GM12872 (cell line): ENCODE measurements around the gene GOLGA5.

ENCODE experiments used
- TF ChIP-seq, protein P1 (sequence below): IDR thresholded peaks from 3 replicates; pipeline ENCODE4 v1.5.1; 2011; ENCODE audit warnings: low read depth, mild to moderate bottlenecking, low read length, moderate library complexity; ENCODE audit not compliant: insufficient read depth

The GOLGA5 gene, protein sequence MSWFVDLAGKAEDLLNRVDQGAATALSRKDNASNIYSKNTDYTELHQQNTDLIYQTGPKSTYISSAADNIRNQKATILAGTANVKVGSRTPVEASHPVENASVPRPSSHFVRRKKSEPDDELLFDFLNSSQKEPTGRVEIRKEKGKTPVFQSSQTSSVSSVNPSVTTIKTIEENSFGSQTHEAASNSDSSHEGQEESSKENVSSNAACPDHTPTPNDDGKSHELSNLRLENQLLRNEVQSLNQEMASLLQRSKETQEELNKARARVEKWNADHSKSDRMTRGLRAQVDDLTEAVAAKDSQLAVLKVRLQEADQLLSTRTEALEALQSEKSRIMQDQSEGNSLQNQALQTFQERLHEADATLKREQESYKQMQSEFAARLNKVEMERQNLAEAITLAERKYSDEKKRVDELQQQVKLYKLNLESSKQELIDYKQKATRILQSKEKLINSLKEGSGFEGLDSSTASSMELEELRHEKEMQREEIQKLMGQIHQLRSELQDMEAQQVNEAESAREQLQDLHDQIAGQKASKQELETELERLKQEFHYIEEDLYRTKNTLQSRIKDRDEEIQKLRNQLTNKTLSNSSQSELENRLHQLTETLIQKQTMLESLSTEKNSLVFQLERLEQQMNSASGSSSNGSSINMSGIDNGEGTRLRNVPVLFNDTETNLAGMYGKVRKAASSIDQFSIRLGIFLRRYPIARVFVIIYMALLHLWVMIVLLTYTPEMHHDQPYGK

DNA sequence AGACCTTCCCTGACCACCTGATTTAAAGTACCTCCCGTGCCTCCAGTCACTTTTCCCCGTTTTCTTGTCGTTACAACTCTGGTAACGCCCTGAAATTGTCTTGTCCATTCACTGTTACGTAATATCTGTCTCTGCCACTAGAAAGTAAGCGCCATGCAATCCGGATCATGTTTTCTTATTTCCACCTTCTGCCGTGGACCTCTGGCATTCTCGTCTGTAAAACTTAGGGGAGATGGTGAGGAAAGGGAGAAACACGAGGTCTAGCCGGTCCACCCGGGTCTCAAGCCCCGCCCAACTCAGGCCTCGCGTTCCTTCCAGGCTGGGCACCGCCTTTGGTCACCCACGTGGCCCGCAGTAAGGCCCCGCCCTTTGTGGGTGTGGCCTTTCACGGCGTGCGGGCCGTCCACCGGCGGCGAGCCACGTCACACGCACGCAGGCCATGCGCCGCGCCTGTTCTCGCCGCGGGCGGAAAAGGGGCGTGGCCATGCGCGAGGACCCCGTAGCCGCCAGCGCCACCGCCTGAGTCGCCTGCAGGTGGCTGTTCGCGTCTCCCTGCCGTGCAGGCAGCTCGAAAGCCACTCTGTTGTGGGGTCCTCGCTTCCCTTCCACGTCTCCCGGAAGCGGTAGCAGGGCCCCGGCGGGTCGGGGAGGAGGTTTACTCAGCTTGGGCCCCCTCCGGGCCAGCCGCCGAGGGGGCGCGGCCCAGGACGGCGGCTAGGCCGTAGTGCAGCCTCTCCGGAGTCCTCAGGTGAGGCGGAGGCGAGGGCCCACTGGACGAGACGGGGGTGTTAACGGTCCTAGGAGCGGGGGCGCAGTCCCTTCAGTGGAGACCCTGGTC lies at the start of gene GOLGA5:
Gene GOLGA5 (plus strand): TSS at position 597 of the 838 bp plus-strand sequence. CDS start 3,133 bp downstream, outside the sequence.
- TF ChIP-seq, protein P1, sequence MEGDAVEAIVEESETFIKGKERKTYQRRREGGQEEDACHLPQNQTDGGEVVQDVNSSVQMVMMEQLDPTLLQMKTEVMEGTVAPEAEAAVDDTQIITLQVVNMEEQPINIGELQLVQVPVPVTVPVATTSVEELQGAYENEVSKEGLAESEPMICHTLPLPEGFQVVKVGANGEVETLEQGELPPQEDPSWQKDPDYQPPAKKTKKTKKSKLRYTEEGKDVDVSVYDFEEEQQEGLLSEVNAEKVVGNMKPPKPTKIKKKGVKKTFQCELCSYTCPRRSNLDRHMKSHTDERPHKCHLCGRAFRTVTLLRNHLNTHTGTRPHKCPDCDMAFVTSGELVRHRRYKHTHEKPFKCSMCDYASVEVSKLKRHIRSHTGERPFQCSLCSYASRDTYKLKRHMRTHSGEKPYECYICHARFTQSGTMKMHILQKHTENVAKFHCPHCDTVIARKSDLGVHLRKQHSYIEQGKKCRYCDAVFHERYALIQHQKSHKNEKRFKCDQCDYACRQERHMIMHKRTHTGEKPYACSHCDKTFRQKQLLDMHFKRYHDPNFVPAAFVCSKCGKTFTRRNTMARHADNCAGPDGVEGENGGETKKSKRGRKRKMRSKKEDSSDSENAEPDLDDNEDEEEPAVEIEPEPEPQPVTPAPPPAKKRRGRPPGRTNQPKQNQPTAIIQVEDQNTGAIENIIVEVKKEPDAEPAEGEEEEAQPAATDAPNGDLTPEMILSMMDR = no peak

DNA sequence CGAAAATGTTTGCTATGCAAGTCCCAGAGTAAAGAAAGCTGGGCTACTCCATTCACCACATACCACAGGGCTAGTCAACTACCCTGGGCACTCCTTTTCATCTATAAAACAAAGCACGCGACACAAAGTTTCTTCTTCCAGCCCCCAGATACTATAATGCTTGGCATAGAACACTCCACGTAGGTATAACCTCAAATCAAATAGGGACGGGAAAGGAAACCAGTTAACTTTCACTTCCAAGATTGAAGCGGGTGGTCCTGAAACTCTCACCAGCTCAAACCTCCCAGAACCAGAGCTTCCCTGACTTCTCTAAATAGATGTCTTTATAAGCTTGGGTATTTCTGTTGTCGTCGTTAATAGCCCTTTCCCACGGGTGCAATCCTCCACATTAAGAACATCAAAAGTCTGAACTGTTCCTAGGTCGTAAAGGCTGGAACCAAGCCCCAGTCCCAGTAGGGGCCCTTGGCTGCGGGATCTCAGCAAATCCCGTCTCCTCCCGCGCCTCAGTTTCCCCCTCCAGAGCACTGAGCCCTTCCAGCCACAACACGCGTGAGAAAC lies 46.3 kb upstream of the GOLGA5 start:
- TF ChIP-seq, protein P1 = no peak

DNA sequence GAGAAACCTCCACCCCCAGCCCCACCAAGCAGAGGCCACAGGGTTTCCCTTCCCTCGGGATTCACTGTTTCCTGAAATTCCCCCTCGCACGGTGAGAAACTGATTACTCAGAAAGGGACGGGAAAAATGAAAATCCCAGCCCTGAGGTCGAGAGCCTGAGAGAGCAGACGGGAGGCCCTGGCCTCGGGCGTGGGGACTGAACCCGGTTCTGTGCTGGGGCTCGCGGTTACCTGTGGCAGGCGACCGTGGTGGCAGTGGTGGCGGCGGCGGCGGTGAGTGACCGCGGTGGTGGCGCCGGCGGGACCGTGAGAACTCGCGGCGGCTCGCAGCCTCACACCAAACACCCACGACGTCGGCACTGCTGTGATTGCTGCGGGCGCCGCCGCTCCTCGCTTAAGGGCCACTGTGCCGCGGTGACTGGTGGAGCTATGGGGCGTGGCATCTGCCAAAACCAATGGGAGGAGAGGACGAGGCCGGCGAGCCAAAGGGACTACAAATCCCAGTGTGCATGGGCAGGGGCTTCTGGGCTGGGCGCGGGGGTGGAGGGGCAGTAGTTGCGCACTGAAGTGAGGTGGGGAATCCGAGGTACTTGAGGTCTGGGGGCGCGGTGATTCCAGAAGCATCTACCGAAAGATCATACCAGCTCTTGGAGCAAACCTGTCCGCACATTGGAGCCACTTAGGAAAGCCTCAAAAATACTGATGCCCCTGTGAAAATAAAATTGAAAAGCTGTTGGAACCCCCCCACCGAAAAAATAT lies 45.7 kb upstream of the GOLGA5 start, which contains the start of gene LGMN:
Gene LGMN (minus strand): TSS at position 369 of the 758 bp plus-strand sequence. CDS start 15,841 bp downstream, outside the sequence.
- TF ChIP-seq, protein P1 = no peak

DNA sequence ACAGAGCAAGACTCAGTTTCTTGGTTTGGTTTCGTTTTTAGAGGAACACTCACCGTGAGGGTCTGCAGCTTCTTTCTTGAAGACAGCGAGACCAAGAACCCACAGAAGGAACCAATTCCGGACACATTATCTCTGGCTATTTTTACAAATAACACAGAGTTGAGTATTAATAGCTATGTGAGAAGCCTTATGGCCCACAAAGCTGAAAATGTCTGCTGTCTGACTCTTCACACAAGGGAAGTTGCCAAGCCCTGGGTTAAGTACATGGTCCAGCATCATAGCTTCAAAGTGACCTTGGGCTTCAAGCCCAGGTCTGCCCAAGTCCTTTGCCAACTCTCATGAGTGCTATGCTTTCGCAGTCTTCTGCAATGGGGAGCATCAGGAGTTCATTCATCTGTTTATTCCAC lies 43.1 kb upstream of the GOLGA5 start:
- TF ChIP-seq, protein P1 = no peak

DNA sequence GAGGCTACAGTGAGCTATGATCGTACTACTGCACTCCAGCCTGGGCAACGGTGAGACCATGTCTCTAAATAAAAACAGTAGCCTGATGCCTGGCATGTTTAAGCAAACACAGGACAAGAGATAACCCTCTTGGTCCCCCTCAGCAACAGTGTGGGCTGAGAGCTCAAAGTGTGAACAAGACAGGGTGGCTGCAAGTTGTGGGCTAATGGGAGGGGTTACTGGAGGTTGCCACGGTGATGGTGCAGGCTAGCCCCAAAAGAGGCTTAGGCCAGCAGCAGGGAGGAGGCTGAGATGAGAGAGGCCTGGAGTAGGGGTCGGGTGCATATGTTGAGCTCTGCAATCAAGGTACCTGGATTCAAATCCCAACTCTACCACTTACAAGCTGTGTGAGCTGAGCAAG lies 42.3 kb upstream of the GOLGA5 start:
- TF ChIP-seq, protein P1 = no peak

DNA sequence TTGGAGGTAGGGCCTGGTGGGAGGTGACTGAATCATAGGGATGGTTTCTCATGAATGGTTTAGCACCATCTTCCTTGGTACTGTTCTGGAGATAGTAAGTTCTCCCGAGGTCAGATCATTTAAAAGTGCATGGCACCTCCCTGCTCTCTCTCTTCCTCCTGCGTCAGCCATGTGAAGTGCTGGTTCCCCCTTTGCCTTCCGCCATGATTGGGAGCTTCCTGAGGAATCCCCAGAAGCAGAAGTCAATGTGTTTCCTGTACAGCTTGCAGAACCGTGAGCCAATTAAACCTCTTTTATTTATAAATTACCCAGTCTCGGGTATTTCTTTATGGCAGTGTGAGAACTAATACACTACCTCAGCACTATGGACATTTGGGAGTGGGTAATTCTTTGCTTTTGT lies 40.9 kb upstream of the GOLGA5 start:
- TF ChIP-seq, protein P1 = no peak
